ENCODE data around the gene ZNF774.
A peak's percentile ranks its signal among the peaks of the same experiment; 100 is the strongest.

DNA sequence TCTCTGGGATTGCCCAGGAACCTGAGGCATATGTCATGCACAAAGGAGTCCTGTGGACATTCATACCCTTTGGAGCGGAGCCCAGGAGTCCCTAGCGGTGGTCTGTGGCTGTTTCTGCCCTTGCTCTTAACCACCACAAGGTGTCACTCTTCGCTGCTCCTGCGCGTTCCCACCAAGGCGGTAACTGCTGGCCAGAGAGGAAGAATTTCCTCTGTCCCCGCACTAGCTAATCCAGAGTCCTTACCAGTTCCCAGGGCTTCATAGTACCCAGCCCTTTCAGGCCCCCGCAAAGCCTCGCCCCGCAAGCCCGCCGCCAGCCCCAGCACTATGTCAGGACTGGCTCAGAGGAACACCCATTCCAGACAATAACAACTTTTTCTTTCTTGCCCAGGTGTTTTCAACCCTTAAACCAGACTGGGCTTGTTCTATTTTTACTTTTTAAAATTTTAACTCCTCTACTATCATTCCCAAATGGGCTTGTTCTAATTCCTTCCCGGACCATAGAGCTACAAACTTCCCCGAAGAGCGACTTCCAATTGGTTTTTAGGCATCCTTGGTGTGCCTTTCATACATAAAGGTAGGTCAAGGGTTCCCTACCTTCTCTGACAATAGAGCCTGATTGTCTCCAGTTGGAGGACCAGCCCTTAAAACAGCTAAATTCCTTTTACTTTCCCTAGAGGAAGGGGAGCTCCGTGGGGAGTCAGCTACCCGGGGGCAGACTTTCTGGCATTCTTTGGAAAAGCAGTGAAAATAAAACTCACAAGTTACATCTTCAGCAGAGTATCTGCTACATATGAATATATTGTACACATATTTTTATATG is 31.8 kb upstream of the ZNF774 start:
- TF ChIP-seq, protein P1, sequence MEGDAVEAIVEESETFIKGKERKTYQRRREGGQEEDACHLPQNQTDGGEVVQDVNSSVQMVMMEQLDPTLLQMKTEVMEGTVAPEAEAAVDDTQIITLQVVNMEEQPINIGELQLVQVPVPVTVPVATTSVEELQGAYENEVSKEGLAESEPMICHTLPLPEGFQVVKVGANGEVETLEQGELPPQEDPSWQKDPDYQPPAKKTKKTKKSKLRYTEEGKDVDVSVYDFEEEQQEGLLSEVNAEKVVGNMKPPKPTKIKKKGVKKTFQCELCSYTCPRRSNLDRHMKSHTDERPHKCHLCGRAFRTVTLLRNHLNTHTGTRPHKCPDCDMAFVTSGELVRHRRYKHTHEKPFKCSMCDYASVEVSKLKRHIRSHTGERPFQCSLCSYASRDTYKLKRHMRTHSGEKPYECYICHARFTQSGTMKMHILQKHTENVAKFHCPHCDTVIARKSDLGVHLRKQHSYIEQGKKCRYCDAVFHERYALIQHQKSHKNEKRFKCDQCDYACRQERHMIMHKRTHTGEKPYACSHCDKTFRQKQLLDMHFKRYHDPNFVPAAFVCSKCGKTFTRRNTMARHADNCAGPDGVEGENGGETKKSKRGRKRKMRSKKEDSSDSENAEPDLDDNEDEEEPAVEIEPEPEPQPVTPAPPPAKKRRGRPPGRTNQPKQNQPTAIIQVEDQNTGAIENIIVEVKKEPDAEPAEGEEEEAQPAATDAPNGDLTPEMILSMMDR (IDR thresholded peaks at IDR 0.05) = peak in 5 of 7 experiments; percentile 94 to 99 (median 96)
- peak in 2 of 3 donors; percentile 34 to 84 for TF ChIP-seq POLR2AphosphoS5 (IDR thresholded peaks at IDR 0.05)
- no peak for TF ChIP-seq POLR2A (IDR thresholded peaks at IDR 0.05)
- no peak for TF ChIP-seq EP300 (IDR thresholded peaks at IDR 0.05)
